Tibial artery (tissue), 4 donors: ENCODE measurements around the gene SLC16A10.

Experiments used
- DNase-seq, 2 donors: peaks; one replicate each; pipeline ENCODE4 v3.0.0-alpha.2; 2019
- H3K27ac ChIP-seq, 2 donors: fragments of 200-600 bp; sonication (generic) in 1 of 2; 1 replicate in 1 of 2; 2 replicates in 1 of 2; pipeline ENCODE4 v1.5.1; 2018 to 2019; ENCODE audit warnings: mild to moderate bottlenecking in 1 of 2
- H3K27me3 ChIP-seq, 2 donors: fragments of 200-600 bp; sonication (generic) in 1 of 2; one replicate each; pipeline versions ENCODE4 v1.5.1 to v1.6.0; 2016 to 2019
- H3K36me3 ChIP-seq, 3 donors: fragments of 200-600 bp; sonication (generic) in 2 of 3; one replicate each; pipeline ENCODE4 v1.5.1; 2016 to 2019; ENCODE audit warnings: mild to moderate bottlenecking in 2 of 3
- H3K4me1 ChIP-seq, 4 donors: fragments of 200-600 bp; sonication (generic) in 2 of 4; 1 replicate in 3 of 4; 2 replicates in 1 of 4; pipeline ENCODE4 v1.5.1; 2016 to 2019
- H3K4me3 ChIP-seq, 2 donors: fragments of 200-600 bp; sonication (generic) in 1 of 2; 1 replicate in 1 of 2; 2 replicates in 1 of 2; pipeline ENCODE4 v1.5.1; 2018 to 2019; ENCODE audit warnings: mild to moderate bottlenecking in 2 of 2
- H3K9me3 ChIP-seq, 3 donors: fragments of 200-600 bp; sonication (generic) in 1 of 3; one replicate each; pipeline ENCODE4 v1.5.1; 2016 to 2019
- CTCF ChIP-seq, 2 experiments: fragments of 200-600 bp in 1 of 2; fragments of 450-650 bp in 1 of 2; IDR thresholded peaks; one replicate each; pipeline ENCODE4 v1.5.1; 2017 to 2019; ENCODE audit warnings: antibody characterized with exemption in 2 of 2, mild to moderate bottlenecking in 1 of 2, moderate library complexity in 1 of 2
- intact Hi-C: fragments of 100-400 bp; cut with DNase I; formaldehyde crosslinking; loops from one replicate; pipeline ENCODE4 v1.15.0; 2023; ENCODE audit warnings: low total_unique reads

SLC16A10 gene

GRCh38 chr6:111175109-111175508 lies 87.8 kb downstream of the SLC16A10 start:
- H3K4me1 ChIP-seq: no peaks in the 10 kb centered on the region
- no peaks in the 10 kb centered on the region for H3K27me3 ChIP-seq
- intact Hi-C loops: no loop called here
- H3K4me3 ChIP-seq: no peak overlapping the region
- no peaks in the 10 kb centered on the region for H3K9me3 ChIP-seq
- no peak for DNase-seq
- no peaks in the 10 kb centered on the region for H3K36me3 ChIP-seq
- no peak overlapping the region for H3K27ac ChIP-seq
- TF ChIP-seq CTCF (IDR thresholded peaks at IDR 0.05): no peak

GRCh38 chr6:111176038-111176759 lies 88.9 kb downstream of the SLC16A10 start:
- Histone ChIP-seq H3K27me3 (no peaks in the 10 kb centered on the region), H3K4me1 (no peaks in the 10 kb centered on the region), H3K4me3 (no peak overlapping the region), H3K9me3 (no peaks in the 10 kb centered on the region), H3K36me3 (no peaks in the 10 kb centered on the region), H3K27ac (no peak overlapping the region)
- TF ChIP-seq CTCF (IDR thresholded peaks at IDR 0.05): no peak
- intact Hi-C loops: no loop called here
- no peak for DNase-seq

- no peak overlapping the region for H3K4me3 ChIP-seq
- no peak for TF ChIP-seq CTCF (IDR thresholded peaks at IDR 0.05)
- no peaks in the 10 kb centered on the region for H3K4me1 ChIP-seq
- intact Hi-C loops: no loop called here
- H3K36me3 ChIP-seq: no peaks in the 10 kb centered on the region
- no peaks in the 10 kb centered on the region for H3K9me3 ChIP-seq
- no peak overlapping the region for H3K27ac ChIP-seq
- no peak for DNase-seq
- no peaks in the 10 kb centered on the region for H3K27me3 ChIP-seq
Measured at GRCh38 chr6:111176760-111177099, 89.4 kb downstream of the SLC16A10 start.

GRCh38 chr6:111177131-111177530 lies 89.8 kb downstream of the SLC16A10 start:
- no peak for TF ChIP-seq CTCF (IDR thresholded peaks at IDR 0.05)
- Histone ChIP-seq H3K4me1 (no peaks in the 10 kb centered on the region), H3K36me3 (no peaks in the 10 kb centered on the region), H3K27ac (no peak overlapping the region), H3K27me3 (no peaks in the 10 kb centered on the region), H3K9me3 (no peaks in the 10 kb centered on the region), H3K4me3 (no peak overlapping the region)
- intact Hi-C loops: no loop called here
- DNase-seq: no peak

- Histone ChIP-seq H3K9me3 (no peaks in the 10 kb centered on the region), H3K4me1 (no peaks in the 10 kb centered on the region), H3K4me3 (no peak overlapping the region), H3K27ac (no peak overlapping the region), H3K27me3 (no peaks in the 10 kb centered on the region), H3K36me3 (no peaks in the 10 kb centered on the region)
- no peak for DNase-seq
- TF ChIP-seq CTCF (IDR thresholded peaks at IDR 0.05): no peak
- intact Hi-C loops: no loop called here
Measured at GRCh38 chr6:111183702-111184517, 96.6 kb downstream of the SLC16A10 start.
